DND-41 (cell line): ENCODE measurements around the gene IFITM2.

Experiments used
- EZH2 ChIP-seq: IDR thresholded peaks from 3 replicates; pipeline ENCODE4 v1.6.1; 2012; ENCODE audit warnings: borderline replicate concordance, low read depth, mild to moderate bottlenecking, moderate library complexity, low read length, inconsistent platforms; ENCODE audit not compliant: severe bottlenecking
- TF ChIP-seq, protein P1 (sequence below): IDR thresholded peaks from 2 replicates; pipeline ENCODE4 v1.5.1; 2012; ENCODE audit warnings: borderline replicate concordance, low read length, moderate library complexity, mild to moderate bottlenecking; ENCODE audit not compliant: poor library complexity, severe bottlenecking; ENCODE audit errors: extremely low read depth

DNA sequence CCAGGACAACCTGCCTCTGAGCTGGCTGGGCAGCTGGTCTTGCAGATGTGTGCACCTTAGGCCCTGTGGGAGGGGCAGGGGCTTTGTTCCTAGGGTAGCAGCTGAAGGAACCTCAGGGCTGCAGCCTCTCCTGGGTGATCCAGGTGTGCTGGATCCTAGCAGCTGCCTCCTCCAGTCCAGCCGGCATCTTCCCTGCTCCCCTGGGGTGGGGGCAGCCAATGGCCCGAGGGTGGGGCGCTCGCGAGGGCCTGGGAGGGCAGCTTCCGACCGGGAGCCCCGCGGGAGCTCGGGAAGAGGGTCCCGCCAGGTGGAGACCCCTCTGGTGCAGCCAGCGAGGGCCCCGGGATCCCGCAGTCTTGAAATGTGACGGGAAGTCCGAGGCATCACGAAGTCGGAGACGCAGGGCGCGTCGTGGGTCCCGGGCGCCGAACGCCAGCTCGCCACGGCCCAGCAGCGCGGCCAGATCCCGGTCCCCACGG, 7.9 kb downstream of the IFITM2 start:
- TF ChIP-seq, protein P1, sequence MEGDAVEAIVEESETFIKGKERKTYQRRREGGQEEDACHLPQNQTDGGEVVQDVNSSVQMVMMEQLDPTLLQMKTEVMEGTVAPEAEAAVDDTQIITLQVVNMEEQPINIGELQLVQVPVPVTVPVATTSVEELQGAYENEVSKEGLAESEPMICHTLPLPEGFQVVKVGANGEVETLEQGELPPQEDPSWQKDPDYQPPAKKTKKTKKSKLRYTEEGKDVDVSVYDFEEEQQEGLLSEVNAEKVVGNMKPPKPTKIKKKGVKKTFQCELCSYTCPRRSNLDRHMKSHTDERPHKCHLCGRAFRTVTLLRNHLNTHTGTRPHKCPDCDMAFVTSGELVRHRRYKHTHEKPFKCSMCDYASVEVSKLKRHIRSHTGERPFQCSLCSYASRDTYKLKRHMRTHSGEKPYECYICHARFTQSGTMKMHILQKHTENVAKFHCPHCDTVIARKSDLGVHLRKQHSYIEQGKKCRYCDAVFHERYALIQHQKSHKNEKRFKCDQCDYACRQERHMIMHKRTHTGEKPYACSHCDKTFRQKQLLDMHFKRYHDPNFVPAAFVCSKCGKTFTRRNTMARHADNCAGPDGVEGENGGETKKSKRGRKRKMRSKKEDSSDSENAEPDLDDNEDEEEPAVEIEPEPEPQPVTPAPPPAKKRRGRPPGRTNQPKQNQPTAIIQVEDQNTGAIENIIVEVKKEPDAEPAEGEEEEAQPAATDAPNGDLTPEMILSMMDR = no peak
- no peak for TF ChIP-seq EZH2
